A549 treated with DMSO at 1 μM for 4 hours (cell line): ENCODE results near the gene KIF25. TPM values are rescaled to one million over a fixed set of nuclear protein-coding genes. Genes with fewer than 3 reads are reported as not detected.

Experiments used
- total RNA-seq: library from RNA; stranded (reverse); fragments of 200-300 nt; extraction: Qiagen RNA extraction; gene quantifications from 5 replicates; pipeline ENCODE4 v1.2.3, GENCODE V29; 2022; ENCODE audit warnings: low read depth

KIF25 gene
- 0.06 to 0.07 TPM in 2 of 5 replicates, not detected in the others for total RNA-seq

GRCh38 chr6:167997642-167998041 lies at the start of gene KIF25:
Gene KIF25 (plus strand): TSS chr6:167997671. CDS start chr6:168029586, 31,915 bp downstream.

GRCh38 chr6:168078943-168079405 lies 81.5 kb downstream of the KIF25 start, which contains the start of gene FRMD1:
Gene FRMD1 (minus strand): TSS chr6:168079212. CDS start chr6:168079094, 118 bp downstream.

Other genes starting within 250 kb of the KIF25 start
- gene AFDN, start 170.8 kb upstream of the KIF25 start, total RNA-seq = 14.5 to 23.4 TPM (median 20.0 TPM) in 5 replicates
- gene FRMD1, start 81.5 kb downstream of the KIF25 start, total RNA-seq = 0.01 to 0.06 TPM (median 0.03 TPM) in 5 replicates